GM12875 (cell line): ENCODE results near the gene COL23A1.
"Not testable (repeated sequence)": the region's sequence is repeated elsewhere in the genome, so short reads cannot be mapped to it uniquely, and the experiment has no call there.

Experiments
- H3K4me3 ChIP-seq: one replicate; pipeline ENCODE4 v1.5.1; 2011; ENCODE audit warnings: low read depth, low read length, control low read depth
- CTCF ChIP-seq: IDR thresholded peaks from 2 replicates; pipeline ENCODE4 v1.5.1; 2011; ENCODE audit warnings: low read depth, mild to moderate bottlenecking, control low read depth, inconsistent platforms, low read length, moderate library complexity, borderline replicate concordance; ENCODE audit not compliant: insufficient read depth

The COL23A1 gene

GRCh38 chr5:178230879-178231538 is 359.2 kb downstream of the COL23A1 start:
- peak overlapping the region; percentile 94 for H3K4me3 ChIP-seq
- no peak for TF ChIP-seq CTCF

GRCh38 chr5:178229861-178230260 is 360.3 kb downstream of the COL23A1 start:
- TF ChIP-seq CTCF = no peak
- no peak overlapping the region for H3K4me3 ChIP-seq

- H3K4me3 ChIP-seq = not testable (repeated sequence)
Observed at GRCh38 chr5:178229111-178229510, 361.1 kb downstream of the COL23A1 start.

GRCh38 chr5:178228609-178229008 is 361.6 kb downstream of the COL23A1 start:
- TF ChIP-seq CTCF = no peak
- no peak overlapping the region for H3K4me3 ChIP-seq

GRCh38 chr5:178227929-178228328 is 362.3 kb downstream of the COL23A1 start:
- no peak for TF ChIP-seq CTCF

GRCh38 chr5:178227138-178227659 is 363.0 kb downstream of the COL23A1 start:
- H3K4me3 ChIP-seq = no peak overlapping the region
- no peak for TF ChIP-seq CTCF

More at GRCh38 chr5:178227929-178228328, 362.3 kb downstream of the COL23A1 start:
- H3K4me3 ChIP-seq = no peak overlapping the region

- H3K4me3 ChIP-seq = no peak overlapping the region
- TF ChIP-seq CTCF = no peak
Observed at GRCh38 chr5:178225174-178225573, 365.0 kb downstream of the COL23A1 start.
